Esophagus muscularis mucosa (tissue), 4 donors: Measurements from ENCODE around the gene PROSER3. TPM values are rescaled to one million over a fixed set of nuclear protein-coding genes. Genes with fewer than 3 reads are reported as not detected.
"Not testable (repeated sequence)": the region's sequence is repeated elsewhere in the genome, so short reads cannot be mapped to it uniquely, and the experiment has no call there.

Experiments
- DNase-seq: peaks from one replicate; pipeline ENCODE4 v3.0.0-alpha.2; 2017; ENCODE audit errors: extremely low spot score
- H3K27ac ChIP-seq, 4 donors: fragments of 200-600 bp; sonication (generic); replicated peaks in 1 of 4; 1 replicate in 3 of 4; 2 replicates in 1 of 4; pipeline ENCODE4 v1.5.1; 2016 to 2019; ENCODE audit warnings: mild to moderate bottlenecking in 1 of 4
- H3K27me3 ChIP-seq, 4 donors: fragments of 200-600 bp; sonication (generic); one replicate each; pipeline versions ENCODE4 v1.5.1 to v1.6.0; 2016 to 2019
- H3K36me3 ChIP-seq, 4 donors: fragments of 200-600 bp; sonication (generic); one replicate each; pipeline ENCODE4 v1.5.1; 2016 to 2019
- H3K4me1 ChIP-seq, 4 donors: fragments of 200-600 bp; sonication (generic); one replicate each; pipeline ENCODE4 v1.5.1; 2016 to 2019
- H3K4me3 ChIP-seq, 4 donors: fragments of 200-600 bp; sonication (generic); 1 replicate in 2 of 4; 2 replicates in 2 of 4; pipeline ENCODE4 v1.5.1; 2016 to 2019; ENCODE audit warnings: mild to moderate bottlenecking in 4 of 4, moderate library complexity in 1 of 4
- H3K9me3 ChIP-seq, 4 donors: fragments of 200-600 bp; sonication (generic); 1 replicate in 3 of 4; 2 replicates in 1 of 4; pipeline ENCODE4 v1.5.1; 2016 to 2019
- CTCF ChIP-seq, 3 experiments: fragments of 200-600 bp in 2 of 3; fragments of 450-650 bp in 1 of 3; sonication (generic) in 2 of 3; IDR thresholded peaks; one replicate each; pipeline ENCODE4 v1.5.1; 2017 to 2019; ENCODE audit warnings: antibody characterized with exemption in 3 of 3, mild to moderate bottlenecking in 2 of 3, moderate library complexity in 1 of 3
- EP300 ChIP-seq: sonication (generic); formaldehyde crosslinking; IDR thresholded peaks from one replicate; pipeline ENCODE4 v1.6.1; 2017; ENCODE audit warnings: antibody characterized with exemption
- POLR2A ChIP-seq: fragments of 450-650 bp; IDR thresholded peaks from one replicate; pipeline ENCODE4 v1.6.1; 2017; ENCODE audit warnings: antibody characterized with exemption, moderate library complexity, mild to moderate bottlenecking, low read depth
- POLR2AphosphoS5 ChIP-seq, 2 donors: sonication (generic); formaldehyde crosslinking; IDR thresholded peaks; one replicate each; pipeline ENCODE4 v1.6.1; 2017; ENCODE audit warnings: antibody characterized with exemption in 2 of 2
- WGBS: methylation state at CpG from one replicate; pipeline ENCODE4 v1.1.5; 2018; 5-methylcytosine and 5-hydroxymethylcytosine counted together
- intact Hi-C: fragments of 100-400 bp; cut with DNase I; formaldehyde crosslinking; loops from one replicate; pipeline ENCODE4 v1.15.1; 2023
- total RNA-seq, 4 donors: library from RNA; depleted of rRNA; stranded (reverse); fragments of >200 nt; gene quantifications; one replicate each; pipeline versions ENCODE4 v1.1.0 to v1.2.1, GENCODE V29; 2016

PROSER3 gene
- total RNA-seq, 4 donors from 2014 or later: 5.6 to 8.7 (median 7.1) TPM

- Histone ChIP-seq H3K27me3 (peaks cover 0 to 43% (median 3%) of the 10 kb centered on the region in 4 donors), H3K4me3 (no peak overlapping the region), H3K9me3 (no peaks in the 10 kb centered on the region)
These were observed 34.9 kb downstream of the PROSER3 start for GRCh38 chr19:35792888-35793287.

GRCh38 chr19:35793381-35794165 is 35.6 kb downstream of the PROSER3 start:
- intact Hi-C loops: no loop called here
- no peak for DNase-seq
- Histone ChIP-seq H3K27ac (no peak overlapping the region), H3K4me1 (peaks cover 0 to 10% (median 4%) of the 10 kb centered on the region in 4 donors), H3K36me3 (no peaks in the 10 kb centered on the region), H3K9me3 (no peaks in the 10 kb centered on the region), H3K4me3 (no peak overlapping the region), H3K27me3 (peaks cover 0 to 50% (median 6%) of the 10 kb centered on the region in 4 donors)
- TF ChIP-seq EP300: no peak
- TF ChIP-seq POLR2A: no peak
- no peak for TF ChIP-seq POLR2AphosphoS5 (IDR thresholded peaks at IDR 0.05)
- TF ChIP-seq CTCF (IDR thresholded peaks at IDR 0.05): no peak
- WGBS: 75% methylated on average over 7 of the region's 7 CpGs

More at GRCh38 chr19:35792888-35793287, 34.9 kb downstream of the PROSER3 start:
- TF ChIP-seq POLR2A: no peak
- no peak for TF ChIP-seq CTCF (IDR thresholded peaks at IDR 0.05)
- TF ChIP-seq EP300: no peak
- no peak for TF ChIP-seq POLR2AphosphoS5 (IDR thresholded peaks at IDR 0.05)
- 38% methylated on average over 1 of the region's 8 CpGs for WGBS
- Histone ChIP-seq H3K36me3 (no peaks in the 10 kb centered on the region), H3K27ac (no peak overlapping the region), H3K4me1 (peaks cover 0 to 10% (median 4%) of the 10 kb centered on the region in 4 donors)
- DNase-seq: no peak
- intact Hi-C loops: no loop called here

- H3K4me3 ChIP-seq, DNase-seq, intact Hi-C loops, H3K36me3 ChIP-seq, H3K9me3 ChIP-seq, H3K27ac ChIP-seq: not testable (repeated sequence)
- Histone ChIP-seq H3K27me3 (peaks cover 0 to 64% (median 7%) of the 10 kb centered on the region in 4 donors), H3K4me1 (peaks cover 0 to 10% (median 4%) of the 10 kb centered on the region in 4 donors)
- WGBS: 89% methylated on average over 1 of the region's 1 CpG
These were observed 37.6 kb downstream of the PROSER3 start for GRCh38 chr19:35795564-35795963.

GRCh38 chr19:35796645-35797542 is 38.9 kb downstream of the PROSER3 start:
- H3K4me1 ChIP-seq: peaks cover 0 to 10% (median 4%) of the 10 kb centered on the region in 4 donors
- no peak for TF ChIP-seq POLR2AphosphoS5 (IDR thresholded peaks at IDR 0.05)
- no peak for TF ChIP-seq CTCF (IDR thresholded peaks at IDR 0.05)
- no peak for TF ChIP-seq POLR2A
- TF ChIP-seq EP300: no peak
- peak overlapping the region in 1 of 4 donors; percentile 14 for H3K4me3 ChIP-seq
- 20% methylated on average over 34 of the region's 39 CpGs for WGBS
- H3K27me3 ChIP-seq: peaks cover 0 to 66% (median 7%) of the 10 kb centered on the region in 4 donors
- H3K36me3 ChIP-seq: no peaks in the 10 kb centered on the region
- intact Hi-C loops: no loop called here
- no peak overlapping the region for H3K27ac ChIP-seq
- H3K9me3 ChIP-seq: no peaks in the 10 kb centered on the region
- no peak for DNase-seq

GRCh38 chr19:35797663-35798062 is 39.7 kb downstream of the PROSER3 start:
- intact Hi-C loops: no loop called here
- peak overlapping the region in 1 of 4 donors; percentile 14 for H3K4me3 ChIP-seq
- no peak for DNase-seq
- H3K36me3 ChIP-seq: no peaks in the 10 kb centered on the region
- H3K4me1 ChIP-seq: peaks cover 0 to 10% (median 4%) of the 10 kb centered on the region in 4 donors
- WGBS: 7% methylated on average over 14 of the region's 15 CpGs
- TF ChIP-seq CTCF (IDR thresholded peaks at IDR 0.05) (no peak), POLR2AphosphoS5 (IDR thresholded peaks at IDR 0.05) (no peak), EP300 (no peak), POLR2A (no peak)
- peaks cover 0 to 70% (median 7%) of the 10 kb centered on the region in 4 donors for H3K27me3 ChIP-seq
- no peaks in the 10 kb centered on the region for H3K9me3 ChIP-seq
- H3K27ac ChIP-seq: no peak overlapping the region
